ENCODE data around the gene SPOCD1.
"Not testable (repeated sequence)": the region's sequence is repeated elsewhere in the genome, so short reads cannot be mapped to it uniquely, and the experiment has no call there.

The SPOCD1 gene

DNA sequence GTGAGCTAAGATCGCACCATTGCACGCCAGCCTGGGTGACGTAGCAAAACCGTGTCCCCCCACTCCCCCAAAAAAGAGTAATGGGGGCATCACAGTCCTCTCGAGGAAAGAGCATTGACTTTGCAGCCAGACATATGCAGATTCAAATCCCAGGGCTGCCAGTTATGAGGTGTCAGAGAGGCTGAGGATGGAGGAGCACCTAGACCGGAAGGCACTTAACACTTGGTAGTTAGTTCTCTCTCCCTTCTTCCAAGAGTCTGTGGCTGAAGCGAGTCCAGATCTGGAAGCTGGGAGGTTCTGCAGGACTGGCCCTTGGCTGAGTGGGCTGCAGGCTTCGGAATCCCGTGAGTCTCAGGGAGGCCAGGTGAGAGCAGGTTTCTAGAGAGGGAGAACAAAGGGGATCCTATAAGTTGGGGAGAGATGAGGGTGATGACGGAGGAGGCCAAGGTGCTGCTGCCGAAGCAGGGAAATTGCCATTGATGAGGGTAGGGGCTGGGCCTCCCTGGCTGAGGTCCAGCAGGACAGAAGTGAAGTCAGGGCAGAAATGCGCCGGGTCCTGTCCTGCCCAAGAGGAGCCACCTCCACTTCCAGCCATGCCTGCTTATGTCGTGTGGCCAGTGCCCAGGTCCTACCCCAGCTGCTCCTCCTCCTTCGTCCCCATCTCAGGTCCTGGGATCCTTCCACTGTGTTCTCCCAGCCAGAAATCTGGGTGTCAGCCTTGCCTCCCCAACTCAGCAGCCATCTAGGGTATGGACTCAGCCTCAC, 13.3 kb upstream of the SPOCD1 start:
- DNase-seq, result no peak

GRCh38 chr1:31828341-31828740, 12.5 kb upstream of the SPOCD1 start:
- no peak for DNase-seq

DNA sequence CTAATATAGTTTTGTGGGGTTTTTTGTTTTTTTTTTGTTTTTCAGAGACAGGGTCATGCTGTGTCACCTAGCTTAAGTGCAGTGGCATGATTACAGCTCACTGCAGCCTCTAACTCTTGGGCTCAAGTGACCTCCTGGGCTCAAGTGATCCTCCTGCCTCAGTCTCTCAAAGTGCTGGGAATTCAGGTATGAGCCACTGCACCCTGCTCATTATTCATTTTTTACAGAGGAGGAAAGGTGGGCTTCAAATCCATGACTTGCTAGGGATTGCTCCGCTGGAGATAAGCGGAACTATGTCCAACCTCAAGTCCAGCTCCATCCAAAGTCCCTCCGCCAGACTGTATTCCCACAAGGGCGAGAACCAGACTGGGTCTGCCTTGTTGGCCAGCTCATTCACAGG, 8.0 kb upstream of the SPOCD1 start:
- DNase-seq, result no peak

- DNase-seq, result no peak
These were observed 6.9 kb upstream of the SPOCD1 start for GRCh38 chr1:31822766-31823165.

GRCh38 chr1:31820196-31820595, 4.4 kb upstream of the SPOCD1 start:
- not testable (repeated sequence) for DNase-seq

- DNase-seq, result no peak
These were observed 2.4 kb upstream of the SPOCD1 start for GRCh38 chr1:31818206-31818605.

DNA sequence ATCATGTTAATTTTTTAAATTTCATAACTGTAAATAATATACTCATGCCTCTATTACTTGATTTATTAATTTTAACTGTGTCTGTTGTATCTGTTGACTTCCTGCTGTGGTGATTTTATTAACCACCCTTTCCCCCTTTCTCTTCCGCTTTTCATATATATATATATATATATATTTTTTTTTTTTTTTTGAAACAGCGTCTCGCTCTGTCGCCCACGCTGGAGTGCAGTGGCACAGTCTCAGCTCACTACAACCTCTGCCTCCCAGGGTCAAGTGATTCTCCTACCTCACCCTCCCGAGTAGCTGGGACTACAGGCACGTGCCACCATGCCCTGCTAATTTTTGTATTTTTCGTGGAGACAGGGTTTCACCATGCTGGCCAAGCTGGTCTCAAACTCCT, 1.1 kb upstream of the SPOCD1 start:
- DNase-seq, result not testable (repeated sequence)

GRCh38 chr1:31816501-31816900, 679 bp upstream of the SPOCD1 start:
- DNase-seq, result not testable (repeated sequence)

DNA sequence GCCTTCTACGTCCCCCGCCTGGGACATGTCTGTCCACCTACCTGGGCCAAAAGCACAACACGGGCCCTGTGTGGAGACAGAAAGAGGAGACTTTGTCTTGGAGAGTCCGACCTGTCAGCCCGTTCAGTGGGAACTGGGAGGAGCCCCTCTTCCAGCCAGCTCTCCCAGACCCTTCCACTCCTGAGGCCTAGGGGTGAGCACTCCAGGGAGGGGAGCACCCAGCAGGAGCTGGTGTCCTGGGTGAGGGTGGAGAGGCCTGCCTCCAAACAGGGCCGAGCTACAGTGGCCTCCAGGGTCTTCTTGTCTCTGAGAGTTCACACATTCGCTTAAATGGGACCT, 546 bp downstream of the SPOCD1 start:
- no peak for DNase-seq

DNA sequence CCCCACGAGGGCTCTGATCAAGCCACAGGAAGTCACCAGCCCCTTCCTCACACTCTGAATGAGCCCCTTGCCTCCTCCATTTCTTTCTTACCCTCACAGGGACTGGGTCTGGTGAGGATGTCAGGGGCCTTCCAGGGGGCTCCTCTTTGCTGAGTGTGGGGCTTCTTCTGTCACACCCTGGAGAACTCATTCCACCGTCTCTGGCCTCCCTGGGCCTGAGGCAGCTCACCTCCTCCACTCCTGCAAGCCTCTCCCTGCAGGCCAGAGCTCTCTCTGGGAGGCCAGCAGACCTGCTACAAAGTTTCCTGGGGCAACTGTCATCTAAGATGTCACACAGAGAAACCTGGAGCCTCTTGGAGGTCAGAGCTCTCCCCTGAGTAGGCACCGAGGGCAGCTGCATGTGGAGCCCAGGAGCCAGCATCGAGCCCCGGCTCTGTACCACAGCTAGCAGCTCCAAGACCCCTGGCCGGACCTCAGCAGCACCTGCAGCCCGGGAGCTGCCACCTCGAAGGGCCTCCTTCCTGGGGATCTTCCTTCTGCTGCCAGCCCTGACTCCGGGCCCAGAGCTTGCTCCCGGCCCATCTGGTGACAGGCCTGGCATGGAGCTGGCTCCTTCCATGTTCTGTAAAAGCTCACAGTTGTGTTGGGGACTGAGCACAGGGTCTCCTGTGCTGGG, 1.1 kb downstream of the SPOCD1 start:
- DNase-seq, result no peak

DNA sequence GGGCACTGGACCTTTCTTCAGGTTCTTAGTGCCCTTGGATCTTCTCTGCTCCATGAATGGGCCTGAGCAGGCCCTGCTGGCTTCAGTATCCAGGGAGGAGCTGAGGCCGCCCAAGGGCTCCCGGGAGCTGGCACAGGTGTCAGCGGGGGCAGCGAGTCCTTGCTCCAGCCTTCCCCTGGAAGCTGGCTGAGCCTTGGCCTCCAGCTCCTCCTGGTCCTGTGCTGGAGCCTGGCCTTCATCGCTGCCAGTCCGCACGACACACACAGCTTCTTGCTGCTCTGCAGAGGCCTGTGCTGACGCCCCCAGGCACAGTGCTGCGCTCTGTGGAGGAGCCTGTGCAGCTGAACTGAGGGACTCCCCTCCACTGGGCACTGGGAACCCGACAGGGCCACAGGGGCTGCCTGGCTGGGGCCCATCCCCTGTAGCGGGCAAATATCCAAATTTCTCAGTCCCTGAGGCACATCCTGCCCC, 1.7 kb downstream of the SPOCD1 start:
- no peak for DNase-seq

- DNase-seq, result no peak
These were observed 3.5 kb downstream of the SPOCD1 start for GRCh38 chr1:31812158-31812829.

DNA sequence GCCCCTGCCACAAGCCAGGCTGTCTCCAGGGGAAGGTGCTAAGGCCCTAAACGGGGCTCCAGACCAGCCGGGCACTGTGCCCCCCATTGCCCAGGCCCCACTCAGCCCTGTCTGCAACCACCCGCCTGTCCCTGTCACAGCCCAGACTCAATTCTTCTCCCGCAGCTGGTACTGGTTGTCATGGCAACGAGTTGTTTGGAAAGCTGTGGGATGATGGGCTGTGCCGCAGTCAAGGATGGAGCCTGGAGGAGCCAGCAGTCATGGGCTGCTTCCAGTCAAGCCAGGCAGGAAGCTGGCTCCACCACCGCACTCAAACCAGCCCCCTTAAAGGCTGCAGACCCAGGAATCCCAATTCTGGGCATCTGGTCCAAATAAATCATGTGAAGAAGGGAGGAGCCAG, 4.2 kb downstream of the SPOCD1 start:
- DNase-seq, result no peak

GRCh38 chr1:31809698-31810097, 6.1 kb downstream of the SPOCD1 start:
- no peak for DNase-seq

- DNase-seq, result no peak
These were observed 8.4 kb downstream of the SPOCD1 start for GRCh38 chr1:31807273-31808048.

GRCh38 chr1:31805318-31805717, 10.5 kb downstream of the SPOCD1 start:
- no peak for DNase-seq

- DNase-seq, result no peak
These were observed 11.7 kb downstream of the SPOCD1 start for GRCh38 chr1:31804098-31804497.

DNA sequence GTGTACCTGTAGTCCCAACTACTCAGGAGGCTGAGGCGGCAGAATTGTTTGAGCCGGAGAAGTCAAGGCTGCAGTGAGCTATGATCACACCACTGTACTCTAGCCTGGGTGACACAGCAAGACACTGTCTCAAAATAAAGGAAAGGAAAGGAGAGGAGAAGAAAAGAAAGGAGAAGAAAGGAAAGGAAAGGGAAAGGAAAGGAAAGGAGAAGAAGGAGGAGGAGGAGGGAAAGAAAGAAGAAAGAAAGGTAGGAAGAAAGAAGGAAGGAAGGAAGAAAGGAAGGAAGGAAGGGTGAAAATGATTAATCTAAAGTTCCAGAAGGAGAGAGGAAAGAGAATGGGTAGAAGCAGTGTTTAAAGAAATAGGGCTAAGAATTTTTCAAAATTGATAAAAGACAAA, 12.2 kb downstream of the SPOCD1 start:
- DNase-seq, result no peak

DNA sequence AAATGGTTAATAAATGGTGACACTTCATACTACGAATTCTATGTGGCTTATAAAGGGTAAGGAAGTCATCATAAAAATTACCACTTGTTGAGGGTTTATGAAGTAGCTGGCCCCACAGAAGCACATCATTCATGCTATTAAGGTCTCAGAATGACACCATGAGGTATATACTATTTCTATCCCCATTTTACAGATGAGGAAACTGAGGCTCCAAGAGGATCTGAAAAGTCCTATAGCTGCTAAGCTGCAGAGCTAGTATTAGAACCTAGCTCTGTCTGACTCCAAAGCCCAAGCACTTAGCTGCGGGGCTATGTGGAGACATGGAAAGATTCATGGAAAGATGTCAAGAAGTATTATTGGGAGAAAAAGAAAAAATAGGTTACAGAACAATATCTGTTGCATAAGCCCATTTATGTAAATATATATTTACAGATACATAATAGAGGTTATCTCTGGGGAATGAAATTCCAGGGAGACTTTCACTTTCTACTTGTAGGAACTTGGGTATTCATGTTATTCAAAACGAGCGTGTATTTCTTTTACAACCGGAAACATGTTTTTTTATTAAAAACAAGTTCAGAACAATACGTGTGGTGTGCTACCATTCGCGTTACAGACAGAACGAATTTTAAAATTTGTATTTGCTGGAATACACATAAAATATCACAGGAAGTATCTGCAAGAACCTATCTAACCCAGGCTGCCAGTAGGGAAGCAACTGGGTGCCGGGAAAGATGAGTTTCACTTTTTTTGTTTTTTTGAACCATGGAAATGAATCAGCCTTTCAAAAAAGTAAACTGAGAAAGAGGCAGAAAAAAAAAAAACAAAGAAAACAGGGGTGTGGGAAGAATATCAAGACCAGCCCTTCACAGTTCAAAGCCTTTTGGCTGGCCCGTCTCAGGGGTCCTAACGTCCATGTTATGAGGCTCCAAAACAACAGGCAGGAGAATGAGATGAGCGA, 13.4 kb downstream of the SPOCD1 start:
- no peak for DNase-seq

GRCh38 chr1:31801458-31801857, 14.4 kb downstream of the SPOCD1 start:
- DNase-seq, result no peak

DNA sequence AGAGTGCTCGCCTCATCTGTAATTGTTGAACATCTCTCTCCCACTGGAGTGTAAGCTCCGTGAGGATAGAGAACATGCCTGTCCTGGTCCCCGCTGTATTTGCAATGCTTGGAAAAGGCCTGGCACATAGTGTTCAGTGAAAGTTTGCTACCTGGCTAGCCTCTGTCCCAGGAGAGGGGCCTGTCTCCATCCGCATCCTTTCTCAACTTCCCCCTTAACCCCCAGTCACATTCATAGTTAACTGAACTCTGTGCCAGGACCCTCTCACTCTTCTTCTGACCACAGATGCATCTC, 15.2 kb downstream of the SPOCD1 start:
- DNase-seq, result no peak

All from T-helper 9 cell (primary cell).